Peyer's patch (tissue), 4 donors: ENCODE measurements around the gene CHRDL2.

Experiments used
- POLR2A ChIP-seq, 2 donors: fragments of 450-650 bp; IDR thresholded peaks; one replicate each; pipeline ENCODE4 v1.5.1; 2017; ENCODE audit warnings: antibody characterized with exemption in 2 of 2, mild to moderate bottlenecking in 2 of 2, moderate library complexity in 2 of 2
- TF ChIP-seq, protein P1 (sequence below), 6 experiments: fragments of 450-650 bp in 4 of 6; fragments of 200-600 bp in 2 of 6; sonication (generic) in 1 of 6; IDR thresholded peaks; one replicate each; pipeline ENCODE4 v1.5.1; 2017 to 2019; ENCODE audit warnings: antibody characterized with exemption in 6 of 6, mild to moderate bottlenecking in 3 of 6, moderate library complexity in 1 of 6

- TF ChIP-seq, protein P1, sequence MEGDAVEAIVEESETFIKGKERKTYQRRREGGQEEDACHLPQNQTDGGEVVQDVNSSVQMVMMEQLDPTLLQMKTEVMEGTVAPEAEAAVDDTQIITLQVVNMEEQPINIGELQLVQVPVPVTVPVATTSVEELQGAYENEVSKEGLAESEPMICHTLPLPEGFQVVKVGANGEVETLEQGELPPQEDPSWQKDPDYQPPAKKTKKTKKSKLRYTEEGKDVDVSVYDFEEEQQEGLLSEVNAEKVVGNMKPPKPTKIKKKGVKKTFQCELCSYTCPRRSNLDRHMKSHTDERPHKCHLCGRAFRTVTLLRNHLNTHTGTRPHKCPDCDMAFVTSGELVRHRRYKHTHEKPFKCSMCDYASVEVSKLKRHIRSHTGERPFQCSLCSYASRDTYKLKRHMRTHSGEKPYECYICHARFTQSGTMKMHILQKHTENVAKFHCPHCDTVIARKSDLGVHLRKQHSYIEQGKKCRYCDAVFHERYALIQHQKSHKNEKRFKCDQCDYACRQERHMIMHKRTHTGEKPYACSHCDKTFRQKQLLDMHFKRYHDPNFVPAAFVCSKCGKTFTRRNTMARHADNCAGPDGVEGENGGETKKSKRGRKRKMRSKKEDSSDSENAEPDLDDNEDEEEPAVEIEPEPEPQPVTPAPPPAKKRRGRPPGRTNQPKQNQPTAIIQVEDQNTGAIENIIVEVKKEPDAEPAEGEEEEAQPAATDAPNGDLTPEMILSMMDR (IDR thresholded peaks at IDR 0.05) = no peak
- TF ChIP-seq POLR2A (IDR thresholded peaks at IDR 0.05) = no peak
Measured at GRCh38 chr11:74654976-74655375, 76.2 kb downstream of the CHRDL2 start.
